HG03575 (cell line): ENCODE results near the gene FAM151B.
"Not testable (repeated sequence)": the region's sequence is repeated elsewhere in the genome, so short reads cannot be mapped to it uniquely, and the experiment has no call there.

Experiments
- ATAC-seq: cut with Tn5 transposase; IDR thresholded peaks from one replicate; pipeline ENCODE4 v1.9.1; 2021; ENCODE audit not compliant: unreplicated experiment, insufficient number of reproducible peaks, low FRiP score; ENCODE audit errors: extremely low read depth

Gene FAM151B

DNA sequence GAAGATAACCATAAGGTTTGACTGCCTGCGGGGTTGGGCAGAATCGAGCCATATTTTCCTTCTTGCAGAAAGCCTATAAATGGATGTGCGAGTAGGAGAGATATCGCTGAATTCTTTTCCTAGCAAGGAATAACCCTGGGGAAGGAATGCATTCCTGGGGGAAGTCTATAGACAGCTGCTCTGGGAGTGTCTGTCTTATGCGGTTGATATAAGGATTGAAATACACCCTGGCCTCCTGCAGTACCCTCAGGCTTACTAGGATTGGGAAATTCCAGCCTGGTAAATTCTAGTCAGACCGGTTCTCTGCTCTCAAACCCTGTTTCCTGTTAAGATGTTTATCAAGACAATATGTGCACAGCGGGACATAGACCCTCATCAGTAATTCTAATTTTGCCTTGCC lies 5.5 kb downstream of the FAM151B start:
- ATAC-seq, result not testable (repeated sequence)

DNA sequence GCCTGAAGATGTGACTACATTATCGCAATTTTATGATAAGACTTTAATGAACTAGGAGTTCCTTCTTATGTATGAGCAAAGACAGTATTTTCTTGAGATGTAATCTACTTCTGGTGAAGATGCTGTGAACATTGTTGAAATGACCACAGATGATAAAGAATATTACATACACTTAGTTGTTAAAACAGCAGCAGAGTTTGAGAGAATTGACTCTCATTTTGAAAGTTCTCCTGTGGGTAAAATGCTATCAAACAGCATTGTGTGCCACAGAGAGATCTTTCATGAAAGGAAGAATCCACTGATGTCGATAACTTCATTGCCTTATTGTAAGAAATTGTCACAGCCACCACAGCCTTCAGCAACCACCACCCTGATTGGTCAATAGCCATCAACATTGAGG lies 8.0 kb downstream of the FAM151B start:
- ATAC-seq, result no peak

DNA sequence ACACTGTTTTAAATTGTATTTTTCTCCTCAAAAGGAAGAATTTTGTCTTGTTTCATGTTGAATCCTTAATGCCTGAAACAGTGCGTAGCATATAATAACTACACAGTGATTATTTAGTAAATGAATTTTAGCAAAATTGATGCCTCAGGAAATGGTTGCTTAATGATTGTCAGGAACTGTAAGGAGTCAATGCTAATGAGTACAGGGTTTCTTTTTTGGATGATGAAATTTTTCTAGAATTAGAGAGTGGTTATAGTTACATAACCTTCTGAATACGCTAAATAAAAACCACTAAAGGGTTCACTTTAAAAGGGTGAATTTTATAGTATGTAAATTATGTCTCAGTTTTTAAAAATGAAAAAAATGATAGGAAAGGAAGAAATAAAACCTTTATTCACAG lies 14.9 kb downstream of the FAM151B start:
- no peak for ATAC-seq

DNA sequence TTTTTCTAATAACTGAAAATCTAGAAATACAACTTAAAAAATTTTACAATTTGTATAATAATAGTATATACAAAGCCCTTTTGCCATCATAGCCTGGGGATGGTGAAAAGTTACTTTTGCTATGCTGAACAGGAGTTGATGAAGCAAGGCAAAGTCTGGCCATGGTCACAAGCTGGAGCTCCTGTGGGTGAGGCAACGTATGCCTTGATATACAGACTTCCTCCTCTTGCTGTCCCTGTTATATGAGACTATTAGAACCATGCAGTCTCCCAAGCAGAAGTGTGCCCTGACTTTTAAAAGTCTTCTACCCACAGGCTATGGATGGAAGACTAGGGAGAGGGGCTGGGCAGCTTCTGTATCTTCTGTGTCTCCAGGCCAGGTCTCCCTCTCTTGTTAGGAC lies 15.7 kb downstream of the FAM151B start:
- no peak for ATAC-seq

DNA sequence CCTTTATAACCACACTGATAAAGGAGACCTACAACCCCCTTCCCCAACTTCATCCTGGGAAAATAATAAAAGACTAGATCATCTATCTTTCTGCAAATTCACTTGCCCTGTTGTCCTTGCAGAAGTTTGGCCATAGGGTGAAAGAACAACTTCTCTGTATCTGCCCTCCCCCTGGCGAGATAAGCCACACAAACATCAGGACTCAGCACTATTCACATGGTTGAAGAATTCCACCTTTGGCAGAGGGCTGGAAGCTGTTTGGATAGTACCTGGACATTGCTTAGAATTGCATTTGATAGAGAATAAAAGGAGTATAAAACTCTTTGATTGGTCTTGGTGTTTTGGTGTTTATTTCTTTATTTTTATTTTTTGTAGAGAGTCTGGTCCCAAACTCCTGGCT lies 16.9 kb downstream of the FAM151B start:
- ATAC-seq, result no peak

DNA sequence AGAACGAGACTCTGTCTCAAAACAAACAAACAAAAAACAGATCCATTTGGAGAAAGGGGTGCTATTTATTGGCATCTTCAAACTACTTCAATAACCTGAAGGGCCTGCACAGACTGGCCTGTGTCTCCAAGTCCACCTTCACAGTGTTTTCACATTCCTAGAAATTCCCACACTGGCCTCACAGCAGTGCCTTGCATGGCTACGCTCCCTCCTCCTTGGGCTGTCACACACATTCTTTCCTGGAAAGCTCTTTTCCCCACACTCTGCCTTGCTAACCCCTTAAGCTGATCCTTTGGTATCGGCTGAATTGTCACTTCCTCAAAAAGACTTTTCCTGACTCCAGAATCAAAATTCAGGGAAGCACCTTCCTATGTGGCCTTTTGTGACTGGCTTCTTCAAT lies 19.8 kb downstream of the FAM151B start:
- ATAC-seq, result no peak

DNA sequence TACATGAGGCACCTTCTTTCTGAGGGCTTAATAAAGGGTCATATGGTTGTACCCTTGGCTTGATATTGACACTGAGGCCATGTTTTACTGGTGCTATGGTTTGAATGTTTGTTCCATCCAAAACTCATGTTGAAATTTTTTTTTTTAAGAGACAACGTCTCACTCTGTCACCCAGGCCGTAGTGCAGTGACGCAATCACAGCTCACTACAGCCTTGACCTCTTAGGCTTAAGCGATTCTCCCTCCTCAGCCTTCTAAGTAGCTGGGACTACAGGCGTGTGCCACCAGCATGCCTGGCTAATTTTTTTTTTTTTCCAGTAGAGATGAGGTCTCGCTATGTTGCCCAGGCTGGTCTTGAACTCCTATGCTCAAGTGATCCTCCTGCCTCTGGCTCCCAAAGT lies 20.9 kb downstream of the FAM151B start:
- no peak for ATAC-seq

DNA sequence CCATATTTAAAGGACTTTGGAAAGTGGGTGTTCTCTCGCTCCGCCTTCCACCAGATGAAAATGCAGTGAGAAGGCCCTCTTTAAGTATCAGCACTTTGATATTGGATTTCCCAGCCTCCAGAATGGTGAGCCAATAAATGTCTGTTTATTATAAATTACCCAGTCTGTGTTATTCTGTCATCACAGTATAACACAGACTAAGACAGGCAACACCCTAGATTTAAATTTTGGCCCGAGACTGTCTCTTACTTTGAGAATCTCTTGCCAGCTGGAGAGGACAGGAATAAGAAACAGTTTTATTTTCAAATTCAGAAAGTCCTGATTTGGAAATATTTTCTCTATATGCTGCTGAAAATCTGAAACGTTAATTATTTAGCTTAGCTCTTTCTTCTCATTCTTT lies 21.5 kb downstream of the FAM151B start:
- ATAC-seq, result no peak

DNA sequence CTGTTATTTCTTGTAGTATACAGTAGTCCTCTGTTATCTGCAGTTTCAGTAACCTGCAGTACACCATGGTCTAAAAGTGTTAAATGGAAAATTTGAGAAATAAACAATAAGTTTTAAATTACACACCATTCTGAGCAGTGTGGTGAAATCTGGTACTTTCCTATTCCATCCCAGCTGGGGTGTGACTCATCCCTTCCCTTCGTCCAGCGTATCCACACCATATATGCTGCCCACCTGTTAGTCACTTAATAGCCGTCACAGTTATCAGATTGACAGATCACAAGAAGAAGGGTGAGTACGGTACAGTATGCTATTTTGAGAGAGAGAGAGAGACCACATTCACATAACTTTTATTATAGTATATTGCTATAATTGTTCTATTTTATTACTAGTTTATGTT lies 28.9 kb downstream of the FAM151B start:
- no peak for ATAC-seq

DNA sequence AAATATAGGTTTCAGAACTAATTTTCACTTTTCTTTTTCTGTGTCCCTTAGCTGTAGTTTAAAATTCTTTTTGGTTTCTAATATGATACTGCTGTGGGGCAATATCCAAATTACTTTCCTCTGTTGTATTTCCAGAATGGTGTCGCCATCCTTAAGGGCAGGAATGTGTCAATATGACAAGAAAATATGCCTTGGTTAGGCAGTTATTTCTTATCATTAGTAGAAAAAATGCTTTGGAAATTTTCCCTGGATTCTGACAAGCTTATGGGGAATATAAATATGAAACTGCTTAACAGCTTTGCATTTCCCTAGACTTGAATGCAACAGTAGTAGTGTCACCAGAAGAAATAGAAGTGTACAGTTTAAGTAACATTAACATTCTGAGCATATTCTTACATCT lies 52.8 kb downstream of the FAM151B start:
- ATAC-seq, result no peak

DNA sequence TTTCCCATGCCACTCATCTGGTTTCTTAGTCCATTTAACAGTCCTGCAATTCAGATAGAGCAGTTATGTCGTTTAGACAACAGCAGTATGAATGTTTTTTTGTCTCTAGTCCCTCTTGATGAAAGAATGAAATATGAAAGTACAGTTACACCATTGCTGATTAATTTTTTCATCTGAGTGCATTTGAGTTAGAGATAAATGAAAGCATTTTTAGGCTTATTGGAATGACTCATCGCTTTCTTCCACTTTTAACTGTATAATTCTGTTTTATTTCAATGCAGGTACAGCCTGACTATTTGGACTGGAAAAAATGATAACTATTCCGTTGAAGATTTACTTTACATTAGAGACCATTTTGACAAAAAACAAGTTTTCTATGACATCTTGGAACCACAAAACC lies 53.5 kb downstream of the FAM151B start:
- ATAC-seq, result no peak

DNA sequence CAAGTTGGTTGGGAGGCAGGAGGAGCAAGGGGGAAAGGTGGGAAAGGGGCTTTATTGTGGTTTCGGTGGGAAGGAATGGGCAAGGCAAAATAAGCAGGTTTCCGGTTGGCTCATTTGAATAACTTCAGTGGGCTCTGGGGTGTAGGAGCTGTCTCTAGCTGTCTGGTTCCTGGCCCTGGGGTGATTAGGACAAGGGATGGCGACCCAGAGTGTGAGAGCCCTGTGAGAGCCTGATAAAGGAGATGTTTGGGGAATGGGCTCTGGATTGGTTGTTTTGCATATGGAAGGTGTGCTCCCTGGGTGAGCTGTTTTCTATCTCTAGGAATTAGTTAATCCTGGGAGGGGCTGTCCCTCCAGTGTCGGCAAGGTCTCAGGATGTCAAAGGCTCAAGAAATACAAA lies 66.7 kb downstream of the FAM151B start:
- ATAC-seq, result no peak

DNA sequence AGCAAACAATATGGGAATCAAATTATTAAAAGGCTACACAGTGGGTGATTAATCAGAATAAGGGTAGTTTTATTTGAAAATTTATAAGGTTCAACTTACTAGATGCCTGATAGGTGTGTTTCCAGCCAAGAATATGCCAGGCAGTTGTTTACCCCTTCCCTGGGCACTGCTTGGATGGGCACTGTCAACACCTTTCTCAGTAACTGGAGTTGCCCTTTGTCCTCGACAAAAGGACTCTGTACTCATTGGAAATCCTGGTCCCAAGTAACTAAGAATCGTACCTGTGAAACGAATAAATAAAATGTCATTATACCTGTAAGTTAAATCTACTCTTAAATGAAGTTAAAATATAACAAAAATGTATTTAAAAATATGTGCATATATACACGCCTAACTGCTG lies 67.2 kb downstream of the FAM151B start:
- no peak for ATAC-seq

DNA sequence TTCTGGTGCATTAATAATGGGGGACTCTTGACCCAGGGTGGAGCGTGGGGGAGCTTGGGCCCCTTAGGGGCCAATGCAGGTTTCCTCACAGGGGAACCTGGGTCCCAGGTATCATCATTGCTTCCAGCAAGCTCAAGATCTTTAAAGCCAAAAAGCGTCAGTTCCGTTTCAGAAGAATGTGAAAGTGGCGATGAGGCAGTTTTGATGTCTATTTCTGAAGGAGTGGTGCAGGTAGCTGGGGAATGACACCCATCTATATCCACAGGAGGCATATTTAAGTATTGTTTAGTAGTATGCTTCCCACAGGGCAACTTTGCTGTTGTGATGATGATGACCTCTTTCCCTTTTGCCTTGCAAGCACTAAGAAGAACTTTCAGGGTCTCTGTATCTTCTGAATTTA lies 71.3 kb downstream of the FAM151B start:
- ATAC-seq, result no peak

DNA sequence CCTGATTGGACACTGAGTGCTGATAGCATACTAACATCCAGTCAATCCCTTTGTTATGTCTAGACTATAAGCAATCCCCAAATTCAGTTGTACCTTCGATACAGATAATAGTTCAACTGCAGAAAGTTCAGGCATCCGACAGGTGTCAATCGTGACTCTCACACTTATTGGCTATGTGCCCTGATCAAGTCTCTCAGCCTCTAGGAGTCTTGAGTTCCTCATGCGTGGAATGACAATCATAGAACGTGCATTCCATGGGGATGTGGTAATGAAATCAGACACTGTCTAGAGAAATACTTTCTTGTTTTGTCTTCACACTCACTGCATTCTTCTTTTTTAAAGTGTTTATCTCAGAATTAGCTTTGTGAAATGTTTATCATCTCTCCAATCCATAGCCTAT lies 77.4 kb downstream of the FAM151B start:
- no peak for ATAC-seq

DNA sequence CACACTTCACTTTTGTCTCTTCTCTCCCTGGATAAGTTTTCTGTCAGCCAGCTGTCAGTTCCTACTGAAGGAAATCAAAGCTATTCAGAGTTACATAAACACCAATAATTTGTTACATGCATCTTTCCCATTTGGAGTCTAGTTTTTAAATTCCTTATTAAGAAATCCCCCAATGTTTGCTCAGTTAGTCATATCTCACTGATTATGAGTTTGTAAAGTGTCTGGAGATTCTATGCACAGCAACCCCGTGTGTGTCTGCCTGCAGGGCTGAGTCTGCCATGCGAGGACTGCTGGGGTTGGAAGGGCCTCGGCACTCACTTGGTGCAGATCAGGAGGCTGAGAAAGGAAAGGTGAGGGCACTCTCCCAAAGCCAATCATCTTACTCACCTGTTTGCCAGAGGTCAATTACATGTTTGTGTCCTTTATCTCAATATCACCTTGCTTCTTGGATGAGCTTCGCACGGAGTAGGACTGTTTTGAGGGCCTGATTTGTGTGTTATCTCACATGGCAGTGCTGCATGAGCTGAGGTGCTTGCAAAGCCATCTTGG lies 78.9 kb downstream of the FAM151B start:
- no peak for ATAC-seq

DNA sequence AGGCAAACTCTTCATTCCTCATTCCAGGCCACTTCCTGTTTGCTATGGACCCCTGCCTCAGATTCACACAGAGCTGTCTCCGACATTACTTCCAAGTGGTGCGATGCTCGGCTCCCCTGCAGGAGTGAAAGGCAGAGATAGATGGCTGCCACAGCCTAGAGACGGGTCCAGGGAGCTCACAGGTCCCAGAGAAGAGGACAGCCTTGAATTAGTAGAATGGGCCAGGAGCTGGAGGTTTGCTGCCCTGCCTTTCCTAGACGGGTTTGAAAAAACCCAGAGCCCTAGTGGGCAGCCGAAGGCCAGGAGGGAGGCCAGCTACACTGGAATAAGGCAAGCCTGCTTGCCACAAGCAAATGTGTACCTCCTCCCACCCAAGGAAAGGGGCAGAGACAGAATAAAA lies 80.4 kb downstream of the FAM151B start:
- ATAC-seq, result no peak

DNA sequence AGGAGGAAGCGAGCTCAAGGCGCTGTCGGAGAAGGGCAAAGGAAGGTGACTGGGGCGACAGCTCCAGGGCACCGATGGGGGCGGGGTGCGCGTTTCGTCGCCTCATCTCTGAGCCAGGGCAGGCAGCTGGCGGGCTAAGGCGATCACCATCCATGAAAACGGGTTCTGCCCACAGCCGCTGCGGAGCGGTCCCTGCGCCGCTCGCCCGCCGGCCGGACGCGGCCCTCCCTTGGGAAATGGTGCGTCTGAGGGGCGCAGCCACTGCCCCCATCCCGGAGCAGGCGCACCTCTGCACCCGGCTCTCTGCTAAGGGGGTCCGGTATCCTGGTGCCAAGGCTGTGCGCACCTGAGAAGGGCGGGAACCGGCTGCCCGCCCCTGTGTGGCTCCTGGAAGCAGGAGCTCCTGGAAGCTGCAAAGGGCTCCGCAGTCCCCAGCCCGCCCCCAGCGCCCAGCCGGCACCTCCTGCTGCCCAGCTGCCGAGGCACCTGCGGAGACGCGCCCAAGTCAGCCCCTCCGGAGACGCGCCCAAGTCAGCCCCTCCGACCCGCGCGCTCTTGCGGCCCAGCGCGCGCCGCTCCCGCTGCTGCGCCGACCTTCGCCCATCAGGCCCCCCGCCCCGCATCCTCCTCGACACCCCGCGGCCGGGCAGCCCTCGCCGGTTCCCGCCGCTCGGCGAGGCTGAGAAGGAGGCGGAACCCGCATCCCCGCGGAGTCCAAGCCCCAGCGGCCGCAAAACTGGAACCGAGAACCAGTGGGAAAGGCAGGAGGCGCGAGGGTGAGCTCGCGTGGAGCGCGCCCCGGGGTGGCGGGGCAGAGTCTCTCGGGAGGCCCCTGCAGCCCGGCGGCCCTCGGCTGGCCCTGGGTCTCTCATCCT lies 81.4 kb downstream of the FAM151B start:
- ATAC-seq, result no peak

DNA sequence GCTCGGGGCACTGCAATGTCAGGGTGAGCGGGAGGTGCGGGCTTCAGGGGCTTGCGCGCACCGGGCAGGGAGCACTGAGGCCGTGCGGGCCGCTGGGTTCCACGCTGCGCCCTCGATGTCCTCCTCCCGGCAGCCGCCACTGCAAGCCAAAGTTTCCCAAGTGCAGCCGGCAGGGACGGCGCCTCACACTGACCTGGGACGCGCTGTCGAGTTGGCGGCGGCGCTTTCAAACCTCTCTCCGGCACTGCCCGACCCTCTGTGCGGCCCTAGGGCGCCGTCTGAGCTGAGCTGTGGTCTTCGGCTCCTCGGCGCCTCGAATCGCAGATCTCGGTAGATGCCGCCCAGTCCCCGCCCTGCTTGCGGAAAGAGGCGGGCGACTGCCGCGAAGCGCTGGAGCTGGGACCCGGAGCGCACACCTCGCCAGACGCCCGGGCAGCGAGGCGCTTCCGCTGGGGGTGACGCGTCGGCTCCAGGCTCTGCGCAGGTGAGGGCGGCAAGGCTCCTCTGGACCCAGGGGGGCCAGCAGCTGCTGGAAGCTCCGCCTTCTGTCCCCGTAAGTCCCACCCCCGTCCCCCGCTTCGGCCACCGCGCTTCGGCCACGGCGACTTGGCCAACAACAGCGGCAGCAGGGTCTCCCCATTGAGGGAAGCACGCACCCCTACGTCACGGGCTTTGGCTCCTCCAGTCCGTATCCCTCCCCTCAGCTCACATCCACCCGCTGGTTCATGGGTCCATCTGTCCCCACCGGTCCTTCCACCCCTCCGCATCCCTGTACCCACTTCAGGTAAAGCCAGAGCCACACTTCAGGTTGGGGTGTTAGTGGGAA lies 82.3 kb downstream of the FAM151B start, which contains the start of gene ANKRD34B:
Gene ANKRD34B (minus strand): TSS at position 320 of the 826 bp plus-strand sequence. CDS start 10,261 bp downstream, outside the sequence.
- ATAC-seq, result no peak

DNA sequence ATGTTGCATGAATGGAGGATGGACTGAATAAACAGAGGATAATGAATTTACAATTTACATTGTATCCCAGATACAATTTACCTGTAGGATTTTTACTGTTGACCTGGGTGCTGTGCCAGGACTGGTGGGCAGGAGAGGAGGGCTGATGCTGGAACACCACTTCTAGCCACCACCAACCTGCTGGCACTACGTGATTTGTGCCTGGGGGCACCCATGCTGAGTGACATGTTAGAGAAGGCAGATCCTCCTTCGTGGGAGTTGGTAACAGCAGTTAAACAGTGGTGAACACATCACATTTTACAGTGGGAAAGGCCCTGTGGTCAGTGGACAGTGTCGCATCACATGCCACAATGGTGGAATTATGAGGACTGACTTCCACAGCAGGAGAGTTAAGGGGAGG lies 85.2 kb downstream of the FAM151B start:
- no peak for ATAC-seq
